Measurements from ENCODE around the gene S100A1. TPM values are rescaled to one million over a fixed set of nuclear protein-coding genes. Genes with fewer than 3 reads are reported as not detected.

The S100A1 gene
- total and polyA plus RNA-seq, 2 of the 13 experiments (the other 11 are each of a cell fraction or from before 2014, with no cell fraction given): 120 to 251 TPM

- TF ChIP-seq AFF4 (CRISPR knock-in tag; IDR thresholded peaks at IDR 0.05) (no peak), ZNF644 (CRISPR knock-in tag; IDR thresholded peaks at IDR 0.05; ENCODE audit: low read depth) (no peak), HDAC1 (CRISPR knock-in tag; IDR thresholded peaks at IDR 0.05) (0 out of 2 replicates have a peak, but pooled peaks have one; percentile 25), NFIC (IDR thresholded peaks at IDR 0.05; ENCODE audit: low read length) (0 out of 2 replicates have a peak, but pooled peaks have one; percentile 20), ISL2 (CRISPR knock-in tag; IDR thresholded peaks at IDR 0.05) (no peak), ZFX (CRISPR knock-in tag; IDR thresholded peaks at IDR 0.05; ENCODE audit: low read depth) (0 out of 2 replicates have a peak, but pooled peaks have one; percentile 23), ZNF7 (CRISPR knock-in tag; IDR thresholded peaks at IDR 0.05) (no peak), YEATS4 (CRISPR knock-in tag; IDR thresholded peaks at IDR 0.05; ENCODE audit: borderline replicate concordance) (0 out of 2 replicates have a peak, but pooled peaks have one; percentile 35), SP1 (IDR thresholded peaks at IDR 0.05) (no peak), SP1 (CRISPR knock-in tag; IDR thresholded peaks at IDR 0.05) (no peak), KDM3A (CRISPR knock-in tag; IDR thresholded peaks at IDR 0.05; ENCODE audit: low read depth) (0 out of 2 replicates have a peak, but pooled peaks have one; percentile 6), ARID5B (CRISPR knock-in tag; IDR thresholded peaks at IDR 0.05) (0 out of 2 replicates have a peak, but pooled peaks have one; percentile 36), KDM2A (CRISPR knock-in tag; IDR thresholded peaks at IDR 0.05; ENCODE audit: borderline replicate concordance, low read depth) (no peak), ARNT (IDR thresholded peaks at IDR 0.05) (no peak), TSC22D2 (CRISPR knock-in tag; IDR thresholded peaks at IDR 0.05; ENCODE audit: borderline replicate concordance) (no peak), ZBTB2 (CRISPR knock-in tag; IDR thresholded peaks at IDR 0.05; ENCODE audit: low read depth) (no peak)
Observed at GRCh38 chr1:153631047-153632022, 3.1 kb downstream of the S100A1 start (continued).
